Activated T-cell treated with anti-CD3 and anti-CD28 coated beads, Interleukin-2, amount 50 U/mL, for 48 hours (primary cell): ENCODE data around the gene RAB34.
"Not testable (repeated sequence)": the region's sequence is repeated elsewhere in the genome, so short reads cannot be mapped to it uniquely, and the experiment has no call there.

ENCODE experiments used
- DNase-seq, 2 experiments: peaks; one replicate each; pipeline ENCODE4 v3.0.0-alpha.2; 2020

Gene RAB34

GRCh38 chr17:28726627-28727491, 9.2 kb upstream of the RAB34 start:
- peak; percentile 97 for DNase-seq

GRCh38 chr17:28726226-28726626, 8.6 kb upstream of the RAB34 start, which contains the start of gene TLCD1:
Gene TLCD1 (minus strand): TSS chr17:28726233. CDS start chr17:28726097, 136 bp downstream.
- DNase-seq: peak; percentile 89 to 92

GRCh38 chr17:28725660-28726225, 8.1 kb upstream of the RAB34 start:
- DNase-seq: peak; percentile 85 to 88

GRCh38 chr17:28725166-28725659, 7.5 kb upstream of the RAB34 start:
- DNase-seq: no peak

- peak; percentile 61 to 62 for DNase-seq
Observed at GRCh38 chr17:28724500-28725165, 7.0 kb upstream of the RAB34 start.

- DNase-seq: peak in 1 of 2 experiments; percentile 32
Observed at GRCh38 chr17:28723836-28724499, 6.3 kb upstream of the RAB34 start.

GRCh38 chr17:28723159-28723835, 5.6 kb upstream of the RAB34 start:
- no peak for DNase-seq

GRCh38 chr17:28722417-28723158, 4.9 kb upstream of the RAB34 start:
- DNase-seq: no peak

- not testable (repeated sequence) for DNase-seq
Observed at GRCh38 chr17:28720997-28721329, 3.3 kb upstream of the RAB34 start.

- peak; percentile 62 to 68 for DNase-seq
Observed at GRCh38 chr17:28720247-28720996, 2.8 kb upstream of the RAB34 start.

- no peak for DNase-seq
Observed at GRCh38 chr17:28719021-28719433, 1.4 kb upstream of the RAB34 start.

- DNase-seq: no peak
Observed at GRCh38 chr17:28718333-28719020, 809 bp upstream of the RAB34 start.

GRCh38 chr17:28716740-28717577, 709 bp downstream of the RAB34 start:
- DNase-seq: no peak

GRCh38 chr17:28715217-28715616, 2.5 kb downstream of the RAB34 start:
- DNase-seq: no peak

GRCh38 chr17:28714281-28714680, 3.4 kb downstream of the RAB34 start:
- DNase-seq: no peak

- no peak for DNase-seq
Observed at GRCh38 chr17:28712705-28713415, 4.8 kb downstream of the RAB34 start.

- peak; percentile 79 to 82 for DNase-seq
Observed at GRCh38 chr17:28712032-28712704, 5.5 kb downstream of the RAB34 start.

- DNase-seq: no peak
Observed at GRCh38 chr17:28711723-28712031, 6.0 kb downstream of the RAB34 start, which contains the start of gene PROCA1. Gene PROCA1 (minus strand): TSS chr17:28711888. CDS start chr17:28711660, 228 bp downstream.
